ENCODE results near the gene CCNI2.

The CCNI2 gene

GRCh38 chr5:132761321-132762240, 14.4 kb downstream of the CCNI2 start:
- Histone ChIP-seq H3K9ac (ENCODE audit: low read length) (no peak overlapping the region), H3K4me3 (ENCODE audit: low read length) (no peak overlapping the region), H3K36me3 (ENCODE audit: control insufficient read depth, insufficient read depth, low read length) (peaks cover 28% of the 10 kb centered on the region), H3K4me1 (ENCODE audit: control insufficient read depth, insufficient read depth, low read length) (peaks cover 13% of the 10 kb centered on the region), H3K27me3 (ENCODE audit: control insufficient read depth, insufficient read depth, low read length) (no peaks in the 10 kb centered on the region), H3K9me3 (ENCODE audit: control insufficient read depth, low read length) (no peaks in the 10 kb centered on the region)

- Histone ChIP-seq H3K9ac (ENCODE audit: low read length) (no peak overlapping the region), H3K36me3 (ENCODE audit: control insufficient read depth, insufficient read depth, low read length) (peaks cover 26% of the 10 kb centered on the region)
Measured at GRCh38 chr5:132762246-132763000, 15.2 kb downstream of the CCNI2 start.

GRCh38 chr5:132763181-132764036, 16.2 kb downstream of the CCNI2 start:
- peaks cover 24% of the 10 kb centered on the region for H3K36me3 ChIP-seq (ENCODE audit: control insufficient read depth, insufficient read depth, low read length)

More at GRCh38 chr5:132762246-132763000, 15.2 kb downstream of the CCNI2 start:
- Histone ChIP-seq H3K4me1 (ENCODE audit: control insufficient read depth, insufficient read depth, low read length) (peaks cover 17% of the 10 kb centered on the region), H3K9me3 (ENCODE audit: control insufficient read depth, low read length) (no peaks in the 10 kb centered on the region), H3K4me3 (ENCODE audit: low read length) (no peak overlapping the region), H3K27me3 (ENCODE audit: control insufficient read depth, insufficient read depth, low read length) (no peaks in the 10 kb centered on the region)

DNA sequence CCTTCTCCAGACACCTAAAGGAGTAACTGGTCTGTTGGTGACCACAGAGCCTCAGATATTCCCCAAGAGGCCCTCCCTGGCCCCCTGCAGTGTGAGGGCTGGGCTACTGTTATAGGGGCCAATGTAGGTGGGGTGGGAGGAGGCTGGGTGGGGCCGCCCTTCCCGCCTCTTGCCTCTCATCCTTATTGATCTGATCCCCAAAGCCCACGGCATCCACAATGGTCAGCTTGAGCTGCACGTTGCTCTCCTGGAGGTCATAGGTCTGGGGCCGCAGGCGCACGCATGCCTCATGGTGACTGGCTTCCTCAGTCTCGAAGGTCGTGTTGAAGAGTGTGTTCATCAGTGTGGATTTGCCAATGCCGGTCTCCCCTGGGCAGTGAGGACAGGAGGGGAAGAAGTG, 16.8 kb downstream of the CCNI2 start:
- Histone ChIP-seq H3K4me3 (ENCODE audit: low read length) (no peak overlapping the region), H3K36me3 (ENCODE audit: control insufficient read depth, insufficient read depth, low read length) (peaks cover 24% of the 10 kb centered on the region), H3K9me3 (ENCODE audit: control insufficient read depth, low read length) (no peaks in the 10 kb centered on the region), H3K9ac (ENCODE audit: low read length) (no peak overlapping the region), H3K27me3 (ENCODE audit: control insufficient read depth, insufficient read depth, low read length) (no peaks in the 10 kb centered on the region), H3K4me1 (ENCODE audit: control insufficient read depth, insufficient read depth, low read length) (peaks cover 19% of the 10 kb centered on the region)

More at GRCh38 chr5:132763181-132764036, 16.2 kb downstream of the CCNI2 start:
- Histone ChIP-seq H3K27me3 (ENCODE audit: control insufficient read depth, insufficient read depth, low read length) (no peaks in the 10 kb centered on the region), H3K4me1 (ENCODE audit: control insufficient read depth, insufficient read depth, low read length) (peaks cover 19% of the 10 kb centered on the region), H3K9ac (ENCODE audit: low read length) (no peak overlapping the region), H3K9me3 (ENCODE audit: control insufficient read depth, low read length) (no peaks in the 10 kb centered on the region), H3K4me3 (ENCODE audit: low read length) (no peak overlapping the region)

GRCh38 chr5:132764671-132765238, 17.5 kb downstream of the CCNI2 start:
- Histone ChIP-seq H3K27me3 (ENCODE audit: control insufficient read depth, insufficient read depth, low read length) (no peaks in the 10 kb centered on the region), H3K9ac (ENCODE audit: low read length) (no peak overlapping the region), H3K4me3 (ENCODE audit: low read length) (no peak overlapping the region), H3K36me3 (ENCODE audit: control insufficient read depth, insufficient read depth, low read length) (peaks cover 20% of the 10 kb centered on the region), H3K9me3 (ENCODE audit: control insufficient read depth, low read length) (no peaks in the 10 kb centered on the region), H3K4me1 (ENCODE audit: control insufficient read depth, insufficient read depth, low read length) (peaks cover 19% of the 10 kb centered on the region)

DNA sequence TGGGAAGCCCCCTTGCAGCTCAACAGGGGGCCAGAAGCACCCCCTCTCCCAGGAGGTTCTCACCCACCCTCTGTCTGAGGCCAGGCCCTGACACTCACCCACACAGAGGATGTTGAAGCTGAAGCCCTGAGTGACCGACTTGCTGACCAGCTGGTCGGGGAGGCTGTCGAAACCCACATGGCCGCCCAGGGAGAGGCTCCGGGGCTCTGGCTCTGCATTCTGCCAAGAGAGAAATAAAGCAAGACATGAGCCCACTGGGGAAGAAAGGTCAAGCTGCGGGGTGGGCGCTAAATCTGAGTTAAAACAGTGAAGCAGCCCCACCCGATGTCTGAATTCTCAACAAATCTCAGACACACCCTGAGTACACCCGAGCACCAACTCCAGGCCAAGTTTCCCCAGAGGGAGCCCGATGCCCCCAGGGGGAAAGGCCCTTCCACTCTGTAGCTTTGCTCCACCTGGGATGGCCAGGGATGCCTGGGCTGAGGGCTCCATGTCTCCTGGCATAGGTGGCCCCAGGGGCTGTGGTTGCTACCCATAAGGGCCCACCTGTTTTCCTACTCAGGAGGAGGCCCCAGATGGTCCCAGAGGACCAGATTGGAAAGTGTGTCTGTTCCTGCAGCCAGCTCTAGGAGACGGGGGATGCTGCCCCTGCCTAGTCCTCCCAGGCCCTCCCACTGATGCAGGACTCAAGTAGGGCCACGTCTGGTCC, 18.2 kb downstream of the CCNI2 start:
- peaks cover 20% of the 10 kb centered on the region for H3K36me3 ChIP-seq (ENCODE audit: control insufficient read depth, insufficient read depth, low read length)

DNA sequence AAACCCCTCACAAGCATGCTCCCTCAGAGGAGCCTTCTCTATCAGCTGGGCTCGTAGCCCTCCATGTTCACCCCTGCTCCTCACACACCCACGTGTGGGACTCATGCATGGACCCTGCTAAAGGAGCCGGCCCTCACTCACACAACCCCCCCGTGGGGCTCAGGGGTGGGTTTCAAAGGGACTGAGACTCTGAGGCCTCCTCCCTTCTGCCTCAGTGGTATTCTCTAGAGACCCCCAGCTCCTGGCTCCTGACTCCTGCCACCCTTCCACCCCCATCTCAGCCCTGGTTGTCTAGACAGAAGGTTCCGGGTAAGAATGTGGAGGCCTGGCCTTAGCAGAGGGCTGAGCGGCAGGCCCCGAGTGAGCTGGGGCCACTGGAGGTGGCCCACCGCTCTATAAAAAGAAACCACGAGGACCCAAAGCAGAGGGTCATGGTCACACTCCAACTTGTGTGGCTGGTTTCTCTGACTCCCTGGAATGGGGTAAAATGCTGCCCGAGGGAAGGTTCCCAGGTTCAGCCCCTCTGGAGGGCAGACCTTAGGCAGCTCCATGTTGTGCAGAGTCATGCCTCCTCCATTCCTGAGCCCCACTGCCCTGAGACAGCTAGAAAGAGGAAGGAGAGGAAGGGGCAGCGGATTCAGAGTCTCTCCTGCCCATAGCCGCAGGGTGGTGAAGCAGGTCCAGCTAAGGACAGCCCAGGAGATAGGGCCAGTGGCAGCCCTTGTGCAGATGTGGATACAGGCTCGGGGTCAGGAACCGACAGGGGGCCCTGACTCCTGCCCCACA, 19.0 kb downstream of the CCNI2 start:
- Histone ChIP-seq H3K4me3 (ENCODE audit: low read length) (no peak overlapping the region), H3K9me3 (ENCODE audit: control insufficient read depth, low read length) (no peaks in the 10 kb centered on the region), H3K36me3 (ENCODE audit: control insufficient read depth, insufficient read depth, low read length) (peaks cover 20% of the 10 kb centered on the region), H3K27me3 (ENCODE audit: control insufficient read depth, insufficient read depth, low read length) (no peaks in the 10 kb centered on the region), H3K4me1 (ENCODE audit: control insufficient read depth, insufficient read depth, low read length) (peaks cover 22% of the 10 kb centered on the region), H3K9ac (ENCODE audit: low read length) (no peak overlapping the region)

More for the DNA sequence above, 18.2 kb downstream of the CCNI2 start:
- Histone ChIP-seq H3K9me3 (ENCODE audit: control insufficient read depth, low read length) (no peaks in the 10 kb centered on the region), H3K4me3 (ENCODE audit: low read length) (no peak overlapping the region), H3K27me3 (ENCODE audit: control insufficient read depth, insufficient read depth, low read length) (no peaks in the 10 kb centered on the region), H3K4me1 (ENCODE audit: control insufficient read depth, insufficient read depth, low read length) (peaks cover 22% of the 10 kb centered on the region), H3K9ac (ENCODE audit: low read length) (no peak overlapping the region)

DNA sequence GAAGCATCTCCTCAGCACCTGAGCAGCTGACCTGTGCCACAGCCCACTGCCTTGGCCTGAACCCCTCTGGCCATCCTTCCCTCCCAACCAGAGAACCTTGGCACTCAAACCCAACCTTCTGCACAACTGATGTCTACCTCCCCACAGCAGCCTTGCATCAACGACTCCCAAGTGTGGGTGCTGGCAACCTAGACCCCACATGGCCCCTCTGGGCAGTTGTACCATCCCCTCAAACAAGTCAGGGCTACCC, 19.5 kb downstream of the CCNI2 start:
- H3K27me3 ChIP-seq (ENCODE audit: control insufficient read depth, insufficient read depth, low read length): no peaks in the 10 kb centered on the region
- no peak overlapping the region for H3K4me3 ChIP-seq (ENCODE audit: low read length)
- peaks cover 19% of the 10 kb centered on the region for H3K36me3 ChIP-seq (ENCODE audit: control insufficient read depth, insufficient read depth, low read length)
- no peak overlapping the region for H3K9ac ChIP-seq (ENCODE audit: low read length)
- H3K9me3 ChIP-seq (ENCODE audit: control insufficient read depth, low read length): no peaks in the 10 kb centered on the region
- H3K4me1 ChIP-seq (ENCODE audit: control insufficient read depth, insufficient read depth, low read length): peaks cover 22% of the 10 kb centered on the region

DNA sequence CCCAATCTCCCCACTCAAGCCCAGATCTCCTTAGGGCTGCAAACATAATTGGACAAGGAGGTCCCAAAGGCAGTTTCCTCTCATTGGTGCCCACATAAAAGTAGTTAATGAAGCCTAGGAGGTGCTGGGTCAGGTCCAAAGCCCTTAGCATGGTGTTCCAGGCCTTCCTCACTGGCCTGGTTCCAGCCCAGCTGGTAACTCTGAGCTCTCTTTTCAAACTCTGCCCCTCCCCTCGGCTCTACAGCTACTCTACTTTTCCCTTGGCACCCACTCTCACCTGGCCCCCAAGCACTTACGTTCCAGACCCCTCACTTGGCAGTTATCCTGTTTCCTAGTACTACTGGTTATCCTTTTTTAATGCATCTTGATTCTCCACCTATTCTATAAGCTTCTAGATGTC, 19.9 kb downstream of the CCNI2 start:
- H3K4me1 ChIP-seq (ENCODE audit: control insufficient read depth, insufficient read depth, low read length): peaks cover 22% of the 10 kb centered on the region
- H3K9ac ChIP-seq (ENCODE audit: low read length): no peak overlapping the region
- H3K27me3 ChIP-seq (ENCODE audit: control insufficient read depth, insufficient read depth, low read length): no peaks in the 10 kb centered on the region
- H3K36me3 ChIP-seq (ENCODE audit: control insufficient read depth, insufficient read depth, low read length): peaks cover 14% of the 10 kb centered on the region
- H3K4me3 ChIP-seq (ENCODE audit: low read length): no peak overlapping the region
- H3K9me3 ChIP-seq (ENCODE audit: control insufficient read depth, low read length): no peaks in the 10 kb centered on the region

DNA sequence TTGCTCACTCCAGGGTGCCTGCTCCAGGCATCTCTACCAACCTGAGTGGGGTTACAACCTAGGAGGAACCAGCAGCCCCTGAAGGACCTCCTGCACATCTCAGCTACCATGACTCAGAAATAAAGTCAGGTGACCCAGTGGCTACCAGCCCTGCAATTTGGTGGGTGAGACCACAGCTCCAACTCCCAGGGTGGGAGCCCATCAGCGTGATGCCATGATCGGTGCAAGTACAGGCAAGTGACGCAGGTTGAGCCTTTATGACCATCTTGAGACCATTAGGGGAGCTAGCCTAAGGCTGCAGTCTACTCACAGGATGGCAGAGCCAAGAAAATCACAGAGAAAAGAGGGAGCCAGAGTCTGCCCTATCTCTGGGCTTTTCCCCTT, 21.3 kb downstream of the CCNI2 start:
- Histone ChIP-seq H3K9ac (ENCODE audit: low read length) (no peak overlapping the region), H3K9me3 (ENCODE audit: control insufficient read depth, low read length) (no peaks in the 10 kb centered on the region), H3K36me3 (ENCODE audit: control insufficient read depth, insufficient read depth, low read length) (peaks cover 10% of the 10 kb centered on the region), H3K4me3 (ENCODE audit: low read length) (no peak overlapping the region), H3K4me1 (ENCODE audit: control insufficient read depth, insufficient read depth, low read length) (peaks cover 22% of the 10 kb centered on the region), H3K27me3 (ENCODE audit: control insufficient read depth, insufficient read depth, low read length) (no peaks in the 10 kb centered on the region)
